ENCODE data around the gene AKAP7. TPM values are rescaled to one million over a fixed set of nuclear protein-coding genes. Genes with fewer than 3 reads are reported as not detected.

Gene AKAP7
- total RNA-seq, 1 experiment from 2014 or later: 3.1 TPM

- intact Hi-C loops (cut with micrococcal nuclease): no loop called here
- no peaks in the 10 kb centered on the region for H3K27me3 ChIP-seq (ENCODE audit: insufficient read depth, low read length)
- no peak overlapping the region for H3K27ac ChIP-seq (ENCODE audit: low read depth, low read length)
- H3K9ac ChIP-seq (ENCODE audit: low read length): no peak overlapping the region
- no peaks in the 10 kb centered on the region for H3K4me1 ChIP-seq (ENCODE audit: control insufficient read depth in 1 of 2, insufficient read depth in 2 of 2, low read length in 2 of 2)
- no peaks in the 10 kb centered on the region for H4K20me1 ChIP-seq (ENCODE audit: insufficient read depth)
- H3K9me3 ChIP-seq (ENCODE audit: control insufficient read depth in 1 of 2, insufficient read depth in 1 of 2, low read depth in 1 of 2, low read length in 2 of 2): no peaks in the 10 kb centered on the region
- ChIA-PET POLR2A (no interaction called here), CTCF (no interaction called here), RAD21 (ENCODE audit: low non-redundant PET in 1 of 2, low total read pairs in 2 of 2, uncharacterized antibody in 2 of 2, unreplicated experiment in 2 of 2) (no interaction called here)
- H3K36me3 ChIP-seq (ENCODE audit: control insufficient read depth in 1 of 2, insufficient read depth in 2 of 2, low read length in 2 of 2): no peaks in the 10 kb centered on the region
- TF ChIP-seq ATF3 (IDR thresholded peaks at IDR 0.05): no peak
- no peak for TF ChIP-seq POLR2AphosphoS5 (IDR thresholded peaks at IDR 0.05; ENCODE audit: low read depth, low read length)
- no TSS peak for BruUV-seq (replicated peaks)
- no peaks in the 10 kb centered on the region for H3K79me2 ChIP-seq (ENCODE audit: insufficient read depth, low read length)
- DNase-seq (ENCODE audit: low read depth, low spot score): no peak
- no peaks in the 10 kb centered on the region for H3K9me2 ChIP-seq (ENCODE audit: insufficient read depth)
- no peak overlapping the region for H3K4me2 ChIP-seq (ENCODE audit: low read length)
- no peak overlapping the region for H2AFZ ChIP-seq (ENCODE audit: low read depth, low read length, poor library complexity, severe bottlenecking)
- ATAC-seq: no peak
- H3K4me3 ChIP-seq (replicated peaks in 1 of 2; ENCODE audit: low read depth in 1 of 2, low read length in 2 of 2): no peak overlapping the region
These were observed 80.0 kb downstream of the AKAP7 start for GRCh38 chr6:131215219-131215618.

- no peak for TF ChIP-seq RAD21 (IDR thresholded peaks at IDR 0.05; ENCODE audit: low read depth)
- TF ChIP-seq CTCF (IDR thresholded peaks at IDR 0.05 in 2 of 3, conservative IDR thresholded peaks at IDR 0.05 in 1 of 3; ENCODE audit: borderline replicate concordance in 1 of 3, insufficient read depth in 1 of 3, low read depth in 2 of 3, low read length in 2 of 3): no peak
- no peak for TF ChIP-seq CBX3 (IDR thresholded peaks at IDR 0.05; ENCODE audit: low read depth)
- no peak for TF ChIP-seq YY1 (IDR thresholded peaks at IDR 0.05; ENCODE audit: extremely low read depth, insufficient replicate concordance, low read depth, low read length)
- TF ChIP-seq ATF3 (IDR thresholded peaks at IDR 0.05): no peak
- no peak for TF ChIP-seq ZFX (IDR thresholded peaks at IDR 0.05)
- DNase-seq (ENCODE audit: low read depth, low spot score): no peak
- CTCF ChIA-PET: no interaction called here
- Histone ChIP-seq H3K27me3 (ENCODE audit: insufficient read depth, low read length) (no peaks in the 10 kb centered on the region), H4K20me1 (ENCODE audit: insufficient read depth) (no peaks in the 10 kb centered on the region), H3K4me2 (ENCODE audit: low read length) (no peak overlapping the region), H3K9me2 (ENCODE audit: insufficient read depth) (no peaks in the 10 kb centered on the region), H2AFZ (ENCODE audit: low read depth, low read length, poor library complexity, severe bottlenecking) (no peak overlapping the region), H3K9me3 (ENCODE audit: control insufficient read depth in 1 of 2, insufficient read depth in 1 of 2, low read depth in 1 of 2, low read length in 2 of 2) (no peaks in the 10 kb centered on the region), H3K27ac (ENCODE audit: low read depth, low read length) (no peak overlapping the region), H3K36me3 (ENCODE audit: control insufficient read depth in 1 of 2, insufficient read depth in 2 of 2, low read length in 2 of 2) (no peaks in the 10 kb centered on the region), H3K79me2 (ENCODE audit: insufficient read depth, low read length) (no peaks in the 10 kb centered on the region), H3K4me3 (replicated peaks in 1 of 2; ENCODE audit: low read depth in 1 of 2, low read length in 2 of 2) (no peak overlapping the region), H3K4me1 (ENCODE audit: control insufficient read depth in 1 of 2, insufficient read depth in 2 of 2, low read length in 2 of 2) (no peaks in the 10 kb centered on the region), H3K9ac (ENCODE audit: low read length) (no peak overlapping the region)
- ATAC-seq: no peak
- BruUV-seq (replicated peaks): no TSS peak
- POLR2A ChIA-PET: no interaction called here
- RAD21 ChIA-PET (ENCODE audit: low non-redundant PET in 1 of 2, low total read pairs in 2 of 2, uncharacterized antibody in 2 of 2, unreplicated experiment in 2 of 2): no interaction called here
- intact Hi-C loops (cut with micrococcal nuclease): no loop called here
These were observed 81.0 kb downstream of the AKAP7 start for GRCh38 chr6:131216246-131216645.
